LNCAP (cell line): ENCODE measurements around the gene PEX6.

ENCODE experiments used
- TF ChIP-seq, protein P1 (sequence below): fragments of 450-650 bp; IDR thresholded peaks from 2 replicates; pipeline ENCODE4 v1.5.1; 2017; ENCODE audit warnings: mild to moderate bottlenecking

Gene PEX6

DNA sequence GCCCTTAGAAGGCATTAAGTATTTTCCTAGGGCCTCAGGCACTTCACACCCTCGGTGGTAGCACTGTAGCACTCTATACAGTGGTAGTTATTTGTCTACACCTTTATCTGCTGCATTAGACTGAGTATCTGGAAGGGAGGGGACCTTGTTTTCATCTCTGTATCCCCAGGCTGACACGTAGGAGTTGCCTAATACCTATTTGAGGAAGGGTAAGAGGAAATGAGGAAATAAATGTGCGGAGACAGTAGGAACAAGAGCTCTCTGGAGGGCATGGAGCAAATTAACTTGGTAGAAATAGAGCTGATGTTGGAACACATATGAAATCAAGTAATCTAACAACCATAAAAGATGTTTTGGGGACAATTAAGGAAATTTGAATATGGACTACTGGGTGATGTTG, 45.8 kb downstream of the PEX6 start:
- TF ChIP-seq, protein P1, sequence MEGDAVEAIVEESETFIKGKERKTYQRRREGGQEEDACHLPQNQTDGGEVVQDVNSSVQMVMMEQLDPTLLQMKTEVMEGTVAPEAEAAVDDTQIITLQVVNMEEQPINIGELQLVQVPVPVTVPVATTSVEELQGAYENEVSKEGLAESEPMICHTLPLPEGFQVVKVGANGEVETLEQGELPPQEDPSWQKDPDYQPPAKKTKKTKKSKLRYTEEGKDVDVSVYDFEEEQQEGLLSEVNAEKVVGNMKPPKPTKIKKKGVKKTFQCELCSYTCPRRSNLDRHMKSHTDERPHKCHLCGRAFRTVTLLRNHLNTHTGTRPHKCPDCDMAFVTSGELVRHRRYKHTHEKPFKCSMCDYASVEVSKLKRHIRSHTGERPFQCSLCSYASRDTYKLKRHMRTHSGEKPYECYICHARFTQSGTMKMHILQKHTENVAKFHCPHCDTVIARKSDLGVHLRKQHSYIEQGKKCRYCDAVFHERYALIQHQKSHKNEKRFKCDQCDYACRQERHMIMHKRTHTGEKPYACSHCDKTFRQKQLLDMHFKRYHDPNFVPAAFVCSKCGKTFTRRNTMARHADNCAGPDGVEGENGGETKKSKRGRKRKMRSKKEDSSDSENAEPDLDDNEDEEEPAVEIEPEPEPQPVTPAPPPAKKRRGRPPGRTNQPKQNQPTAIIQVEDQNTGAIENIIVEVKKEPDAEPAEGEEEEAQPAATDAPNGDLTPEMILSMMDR, result no peak

DNA sequence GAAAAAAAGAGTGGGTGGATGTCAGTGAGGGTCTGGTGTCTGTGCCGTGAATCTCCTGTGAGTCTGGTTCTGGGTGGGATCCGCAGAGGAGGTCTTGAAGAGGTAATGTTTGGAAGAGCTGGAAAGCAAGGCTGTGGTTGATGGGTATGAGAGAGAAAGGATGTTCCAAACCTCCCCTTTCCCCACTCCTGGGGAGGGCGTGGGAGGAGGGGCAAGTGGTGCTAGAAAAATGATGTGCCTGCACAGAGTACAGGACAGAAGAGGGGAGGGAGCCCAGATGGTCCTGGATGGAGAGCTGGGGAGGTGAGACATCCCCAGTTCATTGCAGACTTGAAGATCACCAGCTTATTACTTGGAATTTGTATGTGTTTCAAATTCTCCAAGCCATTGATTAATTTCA, 46.6 kb downstream of the PEX6 start:
- TF ChIP-seq, protein P1, result no peak

DNA sequence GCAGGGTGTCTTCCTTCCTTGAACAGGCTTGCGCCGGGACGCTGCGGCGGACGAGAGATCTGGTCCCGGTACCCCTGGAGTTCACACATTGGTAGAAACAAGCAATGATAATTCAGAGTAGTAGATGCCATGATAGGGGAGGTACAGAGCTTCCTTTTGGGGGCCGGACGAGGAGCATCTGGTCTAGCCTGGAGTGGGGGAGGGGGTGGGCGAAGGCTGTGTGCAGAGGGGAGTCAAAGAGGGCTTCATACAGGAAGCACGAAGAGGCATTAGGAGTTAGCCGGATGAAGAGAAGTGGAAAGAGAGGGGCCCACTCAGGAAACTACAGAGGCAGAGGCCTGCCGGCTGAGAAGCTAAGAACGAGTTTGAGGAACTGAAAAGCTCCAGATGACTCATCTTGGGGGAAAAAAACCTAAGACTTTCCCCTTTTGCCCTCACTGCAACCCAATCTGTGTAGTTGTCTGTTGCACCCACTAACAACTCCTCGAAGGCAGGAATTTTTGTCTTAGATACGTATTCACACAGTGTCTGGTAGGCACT, 49.1 kb downstream of the PEX6 start:
- TF ChIP-seq, protein P1, result no peak

DNA sequence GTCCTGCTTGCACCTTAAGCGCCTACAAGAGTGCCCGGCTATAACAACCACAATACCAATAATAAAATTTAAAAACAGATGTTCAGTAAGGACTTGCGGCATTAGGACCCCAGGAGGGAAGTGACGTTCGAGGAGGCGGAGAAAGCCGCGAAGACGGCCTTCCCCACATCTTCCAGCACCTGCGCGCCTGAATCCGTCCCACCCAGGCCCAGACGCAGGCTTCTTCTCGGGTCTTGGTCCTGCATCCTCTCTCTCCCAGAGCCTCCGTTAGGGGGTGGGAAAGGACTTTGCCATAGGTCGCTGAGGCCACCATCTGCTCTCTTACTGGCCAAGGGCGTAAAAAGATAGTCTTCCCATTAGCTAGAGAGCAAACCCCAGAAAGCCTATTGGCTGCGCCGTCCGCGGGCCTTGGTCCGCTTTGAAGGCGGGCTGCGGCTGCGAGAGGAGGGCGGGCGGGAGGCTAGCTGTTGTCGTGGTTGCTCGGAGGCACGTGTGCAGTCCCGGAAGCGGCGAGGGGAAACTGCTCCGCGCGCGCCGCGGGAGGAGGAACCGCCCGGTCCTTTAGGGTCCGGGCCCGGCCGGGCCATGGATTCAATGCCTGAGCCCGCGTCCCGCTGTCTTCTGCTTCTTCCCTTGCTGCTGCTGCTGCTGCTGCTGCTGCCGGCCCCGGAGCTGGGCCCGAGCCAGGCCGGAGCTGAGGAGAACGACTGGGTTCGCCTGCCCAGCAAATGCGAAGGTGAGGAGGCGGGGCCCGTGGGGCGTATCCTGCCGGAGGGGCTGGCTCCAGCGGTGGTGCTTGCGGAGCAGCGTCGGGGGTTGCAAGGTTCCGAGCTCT, 49.8 kb downstream of the PEX6 start, which contains the start of gene CNPY3:
Gene CNPY3 (plus strand): TSS at position 495 of the 835 bp plus-strand sequence. CDS start 91 bp downstream, at position 586.
- TF ChIP-seq, protein P1, result no peak

DNA sequence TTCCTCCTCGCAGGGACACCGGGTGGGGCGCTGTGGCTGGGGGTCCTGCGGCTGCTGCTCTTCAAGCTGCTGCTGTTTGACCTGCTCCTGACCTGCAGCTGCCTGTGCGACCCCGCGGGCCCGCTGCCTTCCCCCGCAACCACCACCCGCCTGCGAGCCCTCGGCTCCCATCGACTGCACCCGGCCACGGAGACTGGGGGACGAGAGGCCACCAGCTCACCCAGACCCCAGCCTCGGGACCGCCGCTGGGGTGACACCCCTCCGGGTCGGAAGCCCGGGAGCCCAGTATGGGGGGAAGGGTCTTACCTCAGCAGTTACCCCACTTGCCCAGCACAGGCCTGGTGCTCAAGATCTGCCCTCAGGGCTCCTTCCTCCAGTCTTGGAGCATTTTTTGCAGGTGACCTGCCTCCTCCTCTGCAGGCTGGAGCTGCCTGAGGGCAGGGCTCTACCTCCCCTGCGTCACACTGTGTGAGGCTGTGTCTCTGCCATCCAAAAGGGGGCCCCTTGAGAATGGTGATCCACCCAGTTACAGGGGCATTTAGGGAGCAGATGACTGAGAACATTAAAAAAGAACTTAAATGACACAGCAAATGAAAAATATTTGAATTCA, 53.6 kb downstream of the PEX6 start:
- TF ChIP-seq, protein P1, result no peak

DNA sequence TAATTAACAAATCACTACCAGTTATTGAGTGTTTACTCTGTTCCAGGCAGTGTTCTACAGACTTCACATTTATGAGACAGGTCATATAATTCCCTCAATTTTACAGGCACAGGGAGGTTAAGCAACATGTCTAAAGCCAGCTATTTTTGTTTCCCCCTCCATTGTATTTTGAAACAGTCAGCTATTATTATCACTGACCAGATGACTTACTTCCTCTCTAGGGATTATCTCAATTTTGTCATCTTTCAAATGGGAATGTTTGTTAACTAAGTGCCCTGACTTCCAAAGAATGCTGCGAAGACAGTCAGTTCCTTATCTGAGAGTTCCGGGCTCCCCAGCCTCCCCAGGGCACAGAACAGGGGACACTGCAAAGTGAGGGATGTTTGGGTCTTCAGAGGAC, 55.3 kb downstream of the PEX6 start:
- TF ChIP-seq, protein P1, result no peak

DNA sequence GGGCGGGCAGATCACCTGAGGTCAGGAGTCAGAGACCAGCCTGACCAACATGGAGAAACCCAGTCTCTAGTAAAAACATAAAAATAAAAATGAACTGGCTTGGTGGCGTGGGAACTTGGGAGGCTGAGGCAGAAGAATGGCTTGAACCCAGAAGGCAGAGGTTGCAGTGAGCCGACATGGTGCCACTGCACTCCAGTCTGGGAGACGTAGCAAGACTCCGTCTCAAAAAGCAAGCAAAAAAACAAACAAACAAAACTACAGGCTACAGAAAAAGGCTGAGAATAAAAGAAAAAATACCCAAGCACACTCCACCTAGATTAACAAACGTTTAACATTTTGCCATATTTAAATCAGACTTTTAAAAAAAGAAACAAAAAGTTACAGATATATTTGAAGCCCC, 57.2 kb downstream of the PEX6 start:
- TF ChIP-seq, protein P1, result no peak
